Motor neuron (in vitro differentiated cells): ENCODE measurements around the gene FAIM2. TPM values are rescaled to one million over a fixed set of nuclear protein-coding genes. Genes with fewer than 3 reads are reported as not detected.
A peak's percentile ranks its signal among the peaks of the same experiment; 100 is the strongest.

Experiments
- ATAC-seq, 8 experiments: fragments of 200-7000 bp; cut with Tn5 transposase; replicated peaks in 6 of 8; 2 replicates each; pipeline ENCODE4 v1.8.0; 2021; ENCODE audit warnings: mild to moderate bottlenecking in 8 of 8, moderate library complexity in 8 of 8
- H3K27ac ChIP-seq, 2 donors: fragments of 250-450 bp; sonication (Bioruptor Pico); 2 replicates each; pipeline ENCODE4 v1.9.0; 2021; ENCODE audit warnings: antibody characterized with exemption in 2 of 2, mild to moderate bottlenecking in 2 of 2, moderate library complexity in 1 of 2
- H3K4me1 ChIP-seq, 2 donors: fragments of 250-450 bp; sonication (Bioruptor Pico); replicated peaks in 1 of 2; 2 replicates each; pipeline ENCODE4 v1.6.1; 2021; ENCODE audit warnings: antibody characterized with exemption in 2 of 2, mild to moderate bottlenecking in 2 of 2, moderate library complexity in 1 of 2
- H3K4me3 ChIP-seq, 5 donors: fragments of 250-450 bp; sonication (Bioruptor Pico); 2 replicates each; pipeline ENCODE4 v1.9.0; 2021; ENCODE audit warnings: antibody characterized with exemption in 5 of 5, mild to moderate bottlenecking in 5 of 5, moderate library complexity in 4 of 5
- WGBS, 10 experiments: fragments of 450-650 bp; shearing (Covaris generic); methylation state at CpG; one replicate each; pipeline ENCODE4 v1.0.0; 2022; 5-methylcytosine and 5-hydroxymethylcytosine counted together
- in situ Hi-C, 9 experiments: fragments of 400-800 bp; cut with MboI; loops; one replicate each; pipeline ENCODE4 v1.15.0; 2021; ENCODE audit warnings: low sequenced_read_pairs in 9 of 9, low pct_unique_long_range_greater_than_20kb in 2 of 9; ENCODE audit not compliant: unreplicated experiment in 9 of 9
- total RNA-seq, 8 experiments: library from RNA; unstranded; fragments of 300-600 nt; gene quantifications; 2 replicates each; pipeline versions ENCODE4 v1.2.3 to v1.2.4, GENCODE V29; 2022

Gene FAIM2
- total RNA-seq, 8 experiments from 2014 or later: 0.51 to 17.5 (median 15.6) TPM; not detected in 1

DNA sequence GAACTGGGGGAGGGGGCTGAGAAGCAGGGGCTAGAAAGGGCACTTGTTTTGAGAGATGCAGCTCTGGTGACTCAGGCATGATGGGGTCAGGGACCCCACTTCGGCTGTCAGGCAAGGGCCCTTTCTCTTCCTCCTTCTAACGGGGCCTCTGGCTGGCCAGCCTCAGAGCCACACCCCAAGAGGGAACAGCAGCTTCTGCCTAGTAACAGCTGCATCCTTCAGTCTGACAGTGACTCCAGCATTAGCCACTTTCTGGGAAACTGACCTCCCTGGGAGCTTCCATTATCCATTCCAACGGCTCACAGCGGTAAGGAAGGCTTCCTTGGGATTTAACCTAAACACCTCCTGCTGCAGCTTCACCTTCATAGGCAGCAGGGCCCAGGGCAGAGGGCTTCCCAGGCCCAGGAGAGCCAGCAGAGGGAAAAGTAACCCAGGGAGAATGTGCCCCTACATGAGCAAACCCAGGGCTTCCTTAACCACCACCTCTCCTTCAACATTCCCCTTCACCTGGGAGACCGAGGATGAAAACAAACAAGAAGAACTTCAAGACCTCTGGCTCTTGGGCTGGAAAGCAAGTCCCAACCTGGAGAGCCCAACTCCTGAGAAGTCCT lies 78.2 kb downstream of the FAIM2 start:
- in situ Hi-C loops: no loop called here
- H3K27ac ChIP-seq: no peak overlapping the region
- peak in 3 of 8 experiments; percentile 26 to 45 (median 36) for ATAC-seq
- H3K4me1 ChIP-seq: peaks cover 27 to 35% of the 10 kb centered on the region in 2 donors
- H3K4me3 ChIP-seq: peak overlapping the region in 1 of 5 donors; percentile 0
- 0 to 60% (median 24%) methylated on average over 1 to 4 of the region's 5 CpGs; no CpG with 5 or more reads in 5 of the 10 experiments for WGBS, 10 experiments

DNA sequence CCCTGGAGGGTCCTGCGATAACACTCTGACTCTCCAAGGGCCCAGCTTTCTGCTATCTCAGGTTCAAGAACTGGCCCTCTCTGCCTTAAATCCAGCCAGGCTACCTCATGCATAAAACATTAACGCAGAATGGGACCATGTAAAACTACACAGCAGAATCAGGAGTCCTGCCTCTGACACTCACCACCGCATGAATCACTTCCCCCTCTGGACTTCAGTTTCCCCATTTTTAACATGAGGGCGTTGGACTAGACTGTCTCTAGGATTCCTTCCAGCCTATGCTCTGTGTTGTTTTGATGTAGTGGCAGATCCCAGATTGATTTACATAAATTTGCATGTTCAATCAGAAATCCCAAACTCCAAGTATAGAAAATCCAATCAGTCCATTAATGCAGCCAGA lies 78.8 kb downstream of the FAIM2 start:
- H3K4me1 ChIP-seq: peaks cover 27 to 35% of the 10 kb centered on the region in 2 donors
- 0 to 100% (median 40%) methylated on average over 1 to 4 of the region's 4 CpGs; no CpG with 5 or more reads in 3 of the 10 experiments for WGBS, 10 experiments
- H3K27ac ChIP-seq: no peak overlapping the region
- ATAC-seq: peak in 3 of 8 experiments; percentile 29 to 54 (median 48)
- H3K4me3 ChIP-seq: no peak overlapping the region
- in situ Hi-C loops: no loop called here

DNA sequence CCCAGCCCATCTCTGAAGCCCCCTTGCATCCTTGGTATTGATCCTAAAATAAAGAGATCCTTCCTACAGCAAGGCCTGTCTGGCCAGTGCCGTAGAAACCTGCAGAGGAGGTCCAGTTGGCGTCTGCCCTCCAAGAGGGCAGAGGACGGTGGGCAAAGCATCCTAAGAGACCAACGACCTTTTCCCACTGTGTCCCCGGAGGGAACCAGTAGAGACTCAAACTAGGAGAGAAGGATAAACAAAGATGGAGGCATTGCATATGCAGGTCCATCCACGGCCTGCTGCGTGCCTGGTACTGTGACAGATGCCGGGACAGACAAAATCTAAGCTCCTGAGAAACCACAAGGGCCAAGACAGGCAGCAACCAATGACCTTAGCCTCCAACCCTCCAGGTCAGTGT lies 79.3 kb downstream of the FAIM2 start:
- no peak overlapping the region for H3K4me3 ChIP-seq
- H3K27ac ChIP-seq: no peak overlapping the region
- ATAC-seq: no peak
- H3K4me1 ChIP-seq: peaks cover 26 to 35% of the 10 kb centered on the region in 2 donors
- 83 to 100% (median 100%) methylated on average over 1 to 5 of the region's 8 CpGs; no CpG with 5 or more reads in 5 of the 10 experiments for WGBS, 10 experiments
- in situ Hi-C loops: no loop called here

DNA sequence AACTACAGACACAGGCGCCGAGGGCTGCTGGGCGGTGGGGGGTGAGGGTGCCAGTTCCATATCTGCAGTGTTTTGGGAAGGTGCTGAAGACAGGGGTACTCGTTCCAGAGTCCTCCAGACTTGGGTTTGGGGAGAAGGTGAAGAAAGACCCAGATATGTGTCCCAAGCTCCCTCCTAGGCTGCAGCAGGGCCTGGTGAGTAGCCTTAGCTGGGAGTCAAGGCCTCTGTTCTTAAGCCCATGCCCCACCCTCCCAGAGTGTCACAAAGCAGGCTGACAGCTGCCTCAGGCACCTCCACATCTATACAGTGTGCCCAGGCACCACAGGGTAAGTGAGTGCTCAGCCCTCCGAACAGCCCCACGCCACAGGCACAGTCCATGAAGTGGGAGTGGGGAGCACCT lies 79.7 kb downstream of the FAIM2 start:
- Histone ChIP-seq H3K27ac (no peak overlapping the region), H3K4me3 (no peak overlapping the region), H3K4me1 (peaks cover 22 to 31% of the 10 kb centered on the region in 2 donors)
- 80 to 100% (median 95%) methylated on average over 1 to 3 of the region's 6 CpGs; no CpG with 5 or more reads in 6 of the 10 experiments for WGBS, 10 experiments
- no peak for ATAC-seq
- in situ Hi-C loops: no loop called here

DNA sequence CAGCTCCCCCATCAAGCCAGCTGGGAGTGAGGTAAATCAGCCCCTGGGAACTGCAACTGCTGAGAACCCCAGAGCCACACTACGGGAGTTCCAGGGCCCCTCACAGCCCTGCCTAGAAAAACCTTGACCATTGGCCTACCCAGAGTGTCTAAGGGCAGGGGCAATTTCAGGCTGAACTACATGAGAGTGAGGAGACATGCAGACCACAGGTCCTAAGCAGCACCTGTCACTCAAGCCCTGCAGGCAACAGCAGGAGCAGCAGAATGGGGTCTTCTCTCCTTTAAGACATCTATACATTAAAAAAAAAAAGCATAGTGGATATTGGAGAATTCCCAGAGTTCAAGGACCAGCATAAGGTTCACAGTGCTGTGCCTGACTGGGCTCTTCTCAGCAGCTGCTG lies 80.3 kb downstream of the FAIM2 start:
- in situ Hi-C loops: no loop called here
- no peak for ATAC-seq
- no CpG with 5 or more reads among the region's 1 CpG for WGBS, 10 experiments
- Histone ChIP-seq H3K4me1 (peaks cover 21 to 30% of the 10 kb centered on the region in 2 donors), H3K4me3 (no peak overlapping the region), H3K27ac (no peak overlapping the region)

DNA sequence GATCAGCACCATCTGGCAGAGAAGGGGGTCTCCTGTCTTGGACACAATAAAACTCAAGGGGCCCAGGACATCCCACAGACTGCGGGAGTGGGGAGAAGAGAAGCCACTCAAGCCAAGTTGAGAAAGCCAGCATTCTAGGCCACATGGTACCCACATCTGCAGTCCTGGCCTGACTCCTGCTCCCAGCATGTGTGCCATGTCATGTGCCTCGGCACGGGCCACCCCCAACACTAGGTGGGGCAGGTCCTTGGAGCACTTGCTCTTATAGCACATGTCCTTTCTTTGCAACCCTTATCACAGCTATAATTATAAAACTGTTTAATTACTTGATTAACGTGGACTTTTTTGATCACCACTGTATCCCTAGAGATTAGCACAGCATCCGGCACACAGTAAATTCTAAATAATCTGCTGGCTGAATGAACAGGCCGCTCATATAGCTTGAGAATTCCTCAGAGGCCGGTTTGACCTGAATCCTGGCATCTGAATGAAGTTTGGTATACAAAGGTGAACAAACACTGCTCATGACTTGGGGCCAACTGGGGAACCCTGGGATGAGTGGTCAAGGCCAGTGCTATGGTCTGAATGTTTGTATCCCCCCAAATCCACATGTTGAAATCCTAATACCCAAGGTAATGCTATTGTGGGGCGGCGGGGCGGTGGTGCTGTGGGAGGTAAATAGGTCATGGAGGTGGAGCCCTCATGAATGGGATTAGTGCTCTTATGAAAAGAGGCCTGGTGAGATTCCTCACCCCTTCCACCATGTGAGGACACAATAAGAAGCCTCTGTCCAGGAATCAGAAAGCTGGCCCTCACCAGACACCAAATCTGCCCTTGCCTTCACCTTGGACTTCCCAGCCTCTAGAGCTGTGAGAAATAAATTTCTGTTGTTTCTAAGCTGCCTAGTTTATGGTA lies 82.1 kb downstream of the FAIM2 start:
- in situ Hi-C loops: no loop called here
- no peak overlapping the region for H3K4me3 ChIP-seq
- H3K27ac ChIP-seq: no peak overlapping the region
- peaks cover 16 to 24% of the 10 kb centered on the region in 2 donors for H3K4me1 ChIP-seq
- no peak for ATAC-seq
- WGBS, 10 experiments: 39 to 100% (median 84%) methylated on average over 3 to 8 of the region's 10 CpGs; no CpG with 5 or more reads in 4 of the 10 experiments

DNA sequence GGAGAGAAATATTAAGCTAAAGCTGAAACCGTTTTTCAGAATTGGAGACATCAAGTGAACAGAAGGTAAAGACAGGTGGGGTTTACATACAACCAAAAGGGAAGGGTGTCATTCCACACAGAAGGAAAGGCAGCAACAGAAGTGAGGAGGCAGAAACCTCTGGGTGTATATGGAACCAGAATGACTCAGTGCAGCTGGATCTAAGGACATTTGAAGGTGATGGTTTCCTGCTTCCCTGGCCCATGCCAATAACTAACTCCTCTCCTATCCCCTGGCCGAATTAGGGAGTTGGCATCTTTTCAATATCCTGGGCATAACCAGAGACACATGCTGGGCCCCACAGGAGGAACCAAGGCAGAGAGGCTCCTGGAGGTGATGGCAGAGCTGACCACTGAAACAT lies 83.9 kb downstream of the FAIM2 start:
- Histone ChIP-seq H3K27ac (no peak overlapping the region), H3K4me1 (peaks cover 0 to 6% of the 10 kb centered on the region in 2 donors), H3K4me3 (no peak overlapping the region)
- in situ Hi-C loops: no loop called here
- 33 to 100% (median 80%) methylated on average over 1 to 2 of the region's 2 CpGs; no CpG with 5 or more reads in 1 of the 10 experiments for WGBS, 10 experiments
- no peak for ATAC-seq

DNA sequence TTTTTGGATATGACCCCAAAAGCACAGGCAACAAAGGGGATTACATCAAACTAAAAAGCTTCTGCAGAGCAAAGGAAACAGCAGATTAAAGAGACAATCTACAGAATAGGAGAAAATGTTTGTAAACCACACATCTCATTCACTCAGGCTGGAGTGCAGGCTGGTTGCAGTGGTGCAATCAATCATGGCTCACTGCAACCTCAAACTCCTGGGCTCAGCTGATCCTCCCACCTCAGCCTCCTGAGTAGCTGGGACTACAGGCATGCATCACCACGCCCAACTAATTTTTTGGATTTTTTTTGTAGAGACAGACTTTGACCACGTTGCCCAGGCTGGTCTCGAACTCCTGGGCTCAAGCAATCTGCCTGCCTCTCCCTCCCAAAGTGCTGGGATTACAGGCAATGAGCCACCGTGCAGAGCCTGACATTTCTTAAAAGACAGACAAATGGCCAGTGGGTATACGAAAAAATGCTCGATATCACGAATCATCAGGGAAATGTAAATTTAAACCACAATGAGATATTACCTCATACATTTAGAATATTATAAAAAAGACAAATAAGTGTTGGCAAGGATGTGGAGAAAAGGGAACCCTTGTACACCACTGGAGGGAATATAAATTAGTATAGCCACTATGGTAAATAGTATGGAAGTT lies 85.3 kb downstream of the FAIM2 start:
- no peak overlapping the region for H3K4me3 ChIP-seq
- no peak overlapping the region for H3K27ac ChIP-seq
- ATAC-seq: no peak
- WGBS, 10 experiments: 8 to 100% (median 88%) methylated on average over 2 to 7 of the region's 7 CpGs; no CpG with 5 or more reads in 1 of the 10 experiments
- in situ Hi-C loops: no loop called here
- peaks cover 0 to under 1% of the 10 kb centered on the region in 2 donors for H3K4me1 ChIP-seq

Other genes with a start within 250 kb of the FAIM2 start
- gene FMNL3, start 196.5 kb downstream of the FAIM2 start, total RNA-seq: 1 to 10 TPM; 3.1 to 9.0 (median 5.1) TPM
- 100 to 1,000 TPM; 205 to 533 (median 229) TPM for gene TMBIM6, start 162.3 kb downstream of the FAIM2 start, total RNA-seq
- 10 to 100 TPM; 15.1 to 51.6 (median 22.3) TPM for gene NCKAP5L, start 75.5 kb downstream of the FAIM2 start, total RNA-seq
- 10 to 100 TPM in 1 of 8 experiments, 1 to 10 TPM in 7; 4.3 to 10.4 (median 8.1) TPM for gene BCDIN3D, start 60.8 kb downstream of the FAIM2 start, total RNA-seq
- gene AQP2, start 46.8 kb upstream of the FAIM2 start, total RNA-seq: under 1 TPM in 5 of 8 experiments, not detected in 3; 0.09 to 0.81 (median 0.14) TPM
- 1 to 10 TPM in 1 of 8 experiments, under 1 TPM in 5, not detected in 2; 0.25 to 1.5 (median 0.35) TPM for gene AQP5, start 58.0 kb upstream of the FAIM2 start, total RNA-seq
- gene AQP6, start 69.0 kb upstream of the FAIM2 start, total RNA-seq: 1 to 10 TPM in 1 of 8 experiments, under 1 TPM in 7; 0.08 to 1.2 (median 0.31) TPM
- 10 to 100 TPM in 6 of 8 experiments, 1 to 10 TPM in 2; 7.1 to 74.8 (median 17.6) TPM for gene RACGAP1, start 121.6 kb upstream of the FAIM2 start, total RNA-seq
- 10 to 100 TPM in 3 of 8 experiments, 1 to 10 TPM in 5; 1.3 to 14.5 (median 7.6) TPM for gene ASIC1, start 153.7 kb upstream of the FAIM2 start, total RNA-seq
- gene SMARCD1, start 181.4 kb upstream of the FAIM2 start, total RNA-seq: 100 to 1,000 TPM in 1 of 8 experiments, 10 to 100 TPM in 7; 18.1 to 117 (median 65.4) TPM
- 1 to 10 TPM in 5 of 8 experiments, under 1 TPM in 3; 0.43 to 7.5 (median 1.1) TPM for gene GPD1, start 200.1 kb upstream of the FAIM2 start, total RNA-seq
- 100 to 1,000 TPM in 1 of 8 experiments, 10 to 100 TPM in 7; 33.3 to 101 (median 44.0) TPM for gene COX14, start 208.3 kb upstream of the FAIM2 start, total RNA-seq